ENCODE data around the gene MYO1B.

GRCh38 chr2:191415858-191416257, 170.7 kb downstream of the MYO1B start:
- TF ChIP-seq POLR2AphosphoS5 (IDR thresholded peaks at IDR 0.05; ENCODE audit: low read depth, low read length) (no peak), POLR2A (IDR thresholded peaks at IDR 0.05; ENCODE audit: low read depth, low read length) (no peak)

Measured in GM12892 (cell line).